Spinal cord (tissue), 10 donors: ENCODE results near the gene PDE9A. TPM values are rescaled to one million over a fixed set of nuclear protein-coding genes. Genes with fewer than 3 reads are reported as not detected.

Experiments used
- DNase-seq, 6 donors: peaks; one replicate each; pipeline versions ENCODE4 v3.0.0 to v3.0.0-alpha.2; 2013 to 2015; ENCODE audit warnings: low spot score in 6 of 6, low read depth in 4 of 6
- H3K27ac ChIP-seq: one replicate; pipeline ENCODE4 v1.5.1; 2013; ENCODE audit warnings: low read depth, low read length, control low read depth
- H3K27me3 ChIP-seq: one replicate; pipeline ENCODE4 v1.6.1; 2013; ENCODE audit warnings: low read length; ENCODE audit not compliant: control insufficient read depth, insufficient read depth
- H3K36me3 ChIP-seq: one replicate; pipeline ENCODE4 v1.6.1; 2013; ENCODE audit warnings: low read length; ENCODE audit not compliant: control insufficient read depth, insufficient read depth
- H3K4me1 ChIP-seq: one replicate; pipeline ENCODE4 v1.6.1; 2013; ENCODE audit warnings: low read length; ENCODE audit not compliant: control insufficient read depth, insufficient read depth
- H3K4me3 ChIP-seq: one replicate; pipeline ENCODE4 v1.5.1; 2013; ENCODE audit warnings: low read depth, low read length, control low read depth
- H3K9me3 ChIP-seq: one replicate; pipeline ENCODE4 v1.6.1; 2013; ENCODE audit warnings: low read length; ENCODE audit not compliant: control insufficient read depth, insufficient read depth
- WGBS: methylation state at CpG from one replicate; pipeline ENCODE4 v1.1.5; 2013; ENCODE audit warnings: missing lambda C conversion rate; ENCODE audit not compliant: insufficient coverage; 5-methylcytosine and 5-hydroxymethylcytosine counted together
- polyA plus RNA-seq, 2 donors: library from polyadenylated mRNA; unstranded; fragments of 120-200 nt; gene quantifications; one replicate each; pipeline ENCODE4 v1.2.1, GENCODE V29; 2013; ENCODE audit not compliant: insufficient read length in 2 of 2
- total RNA-seq, 2 donors: library from RNA; depleted of rRNA in 1 of 2; stranded (reverse); fragments of 120-200 nt in 1 of 2; fragments of >200 nt in 1 of 2; gene quantifications; one replicate each; pipeline versions ENCODE4 v1.2.3 to v1.2.4, GENCODE V29; 2013 to 2014
- donor health status: healthy.

Gene PDE9A
- total and polyA plus RNA-seq, 4 donors: 13.4 to 44.2 (median 28.1) TPM

GRCh38 chr21:42775123-42775522, 121.7 kb downstream of the PDE9A start:
- Histone ChIP-seq H3K4me3 (no peak overlapping the region), H3K27ac (no peak overlapping the region), H3K27me3 (peaks cover 2% of the 10 kb centered on the region), H3K4me1 (peaks cover 10% of the 10 kb centered on the region), H3K9me3 (no peaks in the 10 kb centered on the region), H3K36me3 (peaks cover 77% of the 10 kb centered on the region)
- no peak for DNase-seq
- WGBS: 95% methylated on average over 4 of the region's 12 CpGs

DNA sequence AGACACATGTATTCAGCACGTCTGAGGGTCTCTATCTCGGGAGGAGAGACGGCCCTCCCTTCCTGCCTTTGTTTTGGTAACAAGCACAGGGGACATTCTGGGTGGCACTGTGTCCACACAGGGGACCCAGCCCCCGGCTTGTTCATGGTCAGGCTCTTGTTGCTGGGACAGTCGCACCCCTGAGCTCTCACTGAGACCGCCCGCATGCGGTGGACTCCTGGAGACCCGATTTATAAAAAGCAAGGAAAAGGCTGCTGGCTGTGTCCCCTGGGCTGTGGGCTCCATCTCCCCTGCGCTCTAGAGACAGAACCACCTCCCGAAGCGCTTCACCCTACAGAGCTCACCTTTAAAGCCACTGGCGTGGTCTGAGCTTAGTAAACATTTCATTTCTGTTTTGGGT, 122.5 kb downstream of the PDE9A start:
- H3K27ac ChIP-seq: no peak overlapping the region
- H3K36me3 ChIP-seq: peaks cover 70% of the 10 kb centered on the region
- no peak for DNase-seq
- no peaks in the 10 kb centered on the region for H3K9me3 ChIP-seq
- no peak overlapping the region for H3K4me3 ChIP-seq
- peaks cover 10% of the 10 kb centered on the region for H3K4me1 ChIP-seq
- H3K27me3 ChIP-seq: peaks cover 7% of the 10 kb centered on the region
- 85% methylated on average over 13 of the region's 13 CpGs for WGBS

DNA sequence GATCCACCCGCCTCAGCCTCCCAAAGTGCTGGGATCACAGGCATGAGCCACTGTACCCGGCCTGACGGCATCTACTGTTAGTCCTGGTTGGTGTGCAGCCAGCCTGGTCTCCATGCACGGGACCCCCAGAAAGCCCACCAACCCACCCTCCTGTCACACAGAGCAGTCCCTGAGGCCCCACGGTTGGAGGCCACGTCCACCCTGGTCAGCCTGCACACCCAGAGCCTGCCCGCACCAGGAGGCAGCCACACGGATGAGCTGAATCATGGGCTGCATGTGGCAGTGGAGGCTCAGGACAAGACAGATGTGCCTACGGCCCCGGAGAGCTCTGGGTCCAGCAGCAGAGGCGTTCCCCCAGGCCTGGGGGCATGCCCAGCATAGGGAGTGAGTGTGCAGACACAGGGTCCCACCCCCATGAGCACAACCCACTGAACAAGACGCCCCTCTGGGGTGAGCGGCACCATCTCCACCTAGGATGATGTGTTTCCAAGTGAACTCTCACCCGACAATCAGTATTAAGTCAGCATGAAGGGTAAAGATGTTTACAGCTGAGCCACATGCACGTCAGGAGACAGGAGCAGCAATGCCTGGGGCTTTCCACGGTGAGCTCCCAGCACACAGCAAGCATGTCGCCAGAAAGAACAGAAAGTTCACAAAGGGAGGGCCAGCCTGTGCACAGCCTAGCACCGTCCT, 123.8 kb downstream of the PDE9A start:
- no peak overlapping the region for H3K27ac ChIP-seq
- WGBS: 72% methylated on average over 15 of the region's 18 CpGs
- peaks cover 9% of the 10 kb centered on the region for H3K27me3 ChIP-seq
- H3K4me1 ChIP-seq: peaks cover 22% of the 10 kb centered on the region
- no peak for DNase-seq
- peaks cover 56% of the 10 kb centered on the region for H3K36me3 ChIP-seq
- H3K9me3 ChIP-seq: no peaks in the 10 kb centered on the region
- no peak overlapping the region for H3K4me3 ChIP-seq

GRCh38 chr21:42777757-42778344, 124.4 kb downstream of the PDE9A start:
- peaks cover 50% of the 10 kb centered on the region for H3K36me3 ChIP-seq
- 52% methylated on average over 16 of the region's 21 CpGs for WGBS
- DNase-seq: peak in 1 of 6 donors; percentile 34
- H3K4me3 ChIP-seq: no peak overlapping the region
- no peaks in the 10 kb centered on the region for H3K9me3 ChIP-seq
- peaks cover 28% of the 10 kb centered on the region for H3K4me1 ChIP-seq
- peaks cover 9% of the 10 kb centered on the region for H3K27me3 ChIP-seq
- H3K27ac ChIP-seq: no peak overlapping the region

DNA sequence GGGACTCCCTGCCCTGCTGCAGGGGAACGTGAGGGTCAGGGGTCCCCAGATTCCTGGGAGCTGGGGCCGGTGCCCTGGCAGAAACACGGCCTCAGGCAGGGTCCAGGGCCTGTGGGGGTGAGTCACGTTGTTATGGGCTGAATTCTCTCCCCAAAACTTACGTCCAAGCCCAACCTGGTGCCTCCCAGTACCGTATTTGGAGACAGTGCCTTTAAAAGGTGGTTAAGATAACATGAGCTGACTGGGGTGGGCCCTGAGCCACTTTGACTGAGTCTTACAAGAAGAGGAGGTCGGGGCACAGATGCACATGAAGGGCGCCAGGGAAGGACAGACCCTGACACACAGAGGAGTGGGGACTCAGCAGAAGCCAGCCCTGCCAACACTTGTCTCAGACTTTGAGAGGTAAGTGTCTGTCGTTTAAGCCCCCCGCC, 126.0 kb downstream of the PDE9A start:
- peaks cover 9% of the 10 kb centered on the region for H3K27me3 ChIP-seq
- no peaks in the 10 kb centered on the region for H3K9me3 ChIP-seq
- 63% methylated on average over 6 of the region's 10 CpGs for WGBS
- H3K27ac ChIP-seq: no peak overlapping the region
- H3K36me3 ChIP-seq: peaks cover 35% of the 10 kb centered on the region
- H3K4me3 ChIP-seq: no peak overlapping the region
- peaks cover 30% of the 10 kb centered on the region for H3K4me1 ChIP-seq
- no peak for DNase-seq

DNA sequence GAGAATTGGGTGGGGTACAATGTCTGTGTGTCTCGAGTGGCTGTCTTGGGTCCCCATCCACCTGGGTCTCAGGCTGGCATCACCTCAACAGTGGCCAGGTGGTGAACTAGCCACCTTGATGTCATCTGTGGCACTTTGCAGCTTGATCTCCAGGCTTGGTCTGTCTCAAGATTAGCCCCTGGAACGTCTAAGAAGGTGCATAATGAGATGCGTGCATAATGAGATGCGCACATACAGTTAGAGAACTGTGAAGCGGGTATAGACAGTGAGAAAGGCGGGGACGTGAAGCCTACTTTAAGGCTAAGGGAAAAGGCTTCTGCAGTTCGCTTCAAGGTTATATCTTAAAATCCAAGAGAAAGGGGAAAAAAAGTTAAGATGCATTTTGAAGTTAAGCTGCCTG, 127.2 kb downstream of the PDE9A start:
- Histone ChIP-seq H3K9me3 (no peaks in the 10 kb centered on the region), H3K36me3 (peaks cover 24% of the 10 kb centered on the region), H3K4me3 (no peak overlapping the region), H3K27me3 (peaks cover 9% of the 10 kb centered on the region), H3K4me1 (peaks cover 30% of the 10 kb centered on the region), H3K27ac (no peak overlapping the region)
- peak in 1 of 6 donors; percentile 22 for DNase-seq
- 27% methylated on average over 8 of the region's 8 CpGs for WGBS

DNA sequence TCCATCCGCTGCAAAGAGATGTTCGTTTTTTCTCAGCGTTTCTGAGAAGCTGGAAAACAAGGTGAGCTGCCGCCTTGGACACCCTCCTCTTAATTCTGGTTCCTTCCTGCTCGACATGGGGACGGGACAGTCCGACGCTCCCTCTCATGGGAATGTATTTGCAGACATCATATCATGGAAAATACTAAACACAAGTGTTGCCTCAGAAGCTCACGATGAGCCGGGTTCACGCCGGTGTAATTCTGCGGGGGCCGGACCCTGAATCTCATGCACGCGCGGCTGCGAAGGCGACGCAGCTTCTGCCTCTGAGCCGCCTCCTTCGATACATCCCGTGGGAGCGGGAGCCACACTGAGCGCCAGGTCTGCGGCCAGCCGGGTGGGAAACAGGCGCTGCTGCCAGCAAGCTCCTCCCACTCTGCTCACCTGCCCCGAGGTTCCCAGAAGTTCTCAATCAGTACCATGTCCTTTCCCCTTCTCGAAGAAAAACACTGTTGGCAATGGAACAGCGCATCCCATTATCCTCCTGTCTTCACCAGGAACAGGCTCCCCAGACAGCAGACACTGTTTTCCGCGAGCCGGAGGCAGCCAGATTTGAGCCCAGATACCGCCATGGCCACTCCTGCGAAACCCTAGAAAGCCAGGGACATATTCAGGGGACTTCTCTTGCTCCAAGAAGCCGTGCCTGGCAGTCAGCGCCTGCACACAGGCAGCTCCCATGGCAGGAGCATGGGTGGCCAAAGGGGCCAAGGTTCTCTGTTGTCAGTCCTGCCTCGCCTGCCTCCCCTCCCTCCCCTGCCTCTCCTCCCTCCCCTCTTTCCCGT, 127.9 kb downstream of the PDE9A start:
- Histone ChIP-seq H3K4me1 (peaks cover 30% of the 10 kb centered on the region), H3K9me3 (no peaks in the 10 kb centered on the region), H3K36me3 (peaks cover 16% of the 10 kb centered on the region), H3K27me3 (peaks cover 9% of the 10 kb centered on the region), H3K27ac (no peak overlapping the region), H3K4me3 (no peak overlapping the region)
- peak in 4 of 6 donors; percentile 4 to 74 (median 36) for DNase-seq
- 6% methylated on average over 38 of the region's 40 CpGs for WGBS

GRCh38 chr21:42781971-42782722, 128.7 kb downstream of the PDE9A start:
- H3K4me3 ChIP-seq: no peak overlapping the region
- 79% methylated on average over 11 of the region's 14 CpGs for WGBS
- no peaks in the 10 kb centered on the region for H3K9me3 ChIP-seq

GRCh38 chr21:42782723-42783242, 129.4 kb downstream of the PDE9A start:
- Histone ChIP-seq H3K4me1 (peaks cover 26% of the 10 kb centered on the region), H3K4me3 (no peak overlapping the region), H3K27ac (no peak overlapping the region), H3K9me3 (no peaks in the 10 kb centered on the region), H3K27me3 (peaks cover 9% of the 10 kb centered on the region), H3K36me3 (peaks cover 7% of the 10 kb centered on the region)
- DNase-seq: peak in 1 of 6 donors; percentile 19
- WGBS: 61% methylated on average over 9 of the region's 10 CpGs

More at GRCh38 chr21:42781971-42782722, 128.7 kb downstream of the PDE9A start:
- peak in 2 of 6 donors; percentile 37 to 48 for DNase-seq
- Histone ChIP-seq H3K27me3 (peaks cover 9% of the 10 kb centered on the region), H3K27ac (no peak overlapping the region), H3K4me1 (peaks cover 30% of the 10 kb centered on the region), H3K36me3 (peaks cover 13% of the 10 kb centered on the region)
